Activated CD4-positive, alpha-beta T cell treated with anti-CD3 and anti-CD28 coated beads, Interleukin-2, Interleukin-4, amounts not matched to agents 100 ng/mL and 50 ng/mL, durations not matched to agents 16 hours and 8 hours (primary cell): Measurements from ENCODE around the gene NBPF8.
A peak's percentile ranks its signal among the peaks of the same experiment; 100 is the strongest.
"Not testable (repeated sequence)": the region's sequence is repeated elsewhere in the genome, so short reads cannot be mapped to it uniquely, and the experiment has no call there.

Experiments used
- DNase-seq: peaks from one replicate; pipeline ENCODE4 v3.0.0-alpha.2; 2020; ENCODE audit warnings: low spot score

Gene NBPF8, protein sequence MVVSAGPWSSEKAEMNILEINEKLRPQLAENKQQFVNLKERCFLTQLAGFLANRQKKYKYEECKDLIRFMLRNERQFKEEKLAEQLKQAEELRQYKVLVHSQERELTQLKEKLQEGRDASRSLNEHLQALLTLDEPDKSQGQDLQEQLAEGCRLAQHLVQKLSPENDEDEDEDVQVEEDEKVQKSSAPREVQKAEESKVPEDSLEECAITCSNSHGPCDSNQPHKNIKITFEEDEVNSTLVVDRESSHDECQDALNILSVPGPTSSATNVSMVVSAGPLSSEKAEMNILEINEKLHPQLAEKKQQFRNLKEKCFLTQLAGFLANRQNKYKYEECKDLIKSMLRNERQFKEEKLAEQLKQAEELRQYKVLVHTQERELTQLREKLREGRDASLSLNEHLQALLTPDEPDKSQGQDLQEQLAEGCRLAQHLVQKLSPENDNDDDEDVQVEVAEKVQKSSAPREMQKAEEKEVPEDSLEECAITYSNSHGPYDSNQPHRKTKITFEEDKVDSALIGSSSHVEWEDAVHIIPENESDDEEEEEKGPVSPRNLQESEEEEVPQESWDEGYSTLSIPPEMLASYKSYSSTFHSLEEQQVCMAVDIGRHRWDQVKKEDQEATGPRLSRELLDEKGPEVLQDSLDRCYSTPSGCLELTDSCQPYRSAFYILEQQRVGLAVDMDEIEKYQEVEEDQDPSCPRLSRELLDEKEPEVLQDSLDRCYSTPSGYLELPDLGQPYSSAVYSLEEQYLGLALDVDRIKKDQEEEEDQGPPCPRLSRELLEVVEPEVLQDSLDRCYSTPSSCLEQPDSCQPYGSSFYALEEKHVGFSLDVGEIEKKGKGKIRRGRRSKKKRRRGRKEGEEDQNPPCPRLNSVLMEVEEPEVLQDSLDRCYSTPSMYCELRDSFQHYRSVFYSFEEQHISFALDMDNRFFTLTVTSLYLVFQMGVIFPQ

DNA sequence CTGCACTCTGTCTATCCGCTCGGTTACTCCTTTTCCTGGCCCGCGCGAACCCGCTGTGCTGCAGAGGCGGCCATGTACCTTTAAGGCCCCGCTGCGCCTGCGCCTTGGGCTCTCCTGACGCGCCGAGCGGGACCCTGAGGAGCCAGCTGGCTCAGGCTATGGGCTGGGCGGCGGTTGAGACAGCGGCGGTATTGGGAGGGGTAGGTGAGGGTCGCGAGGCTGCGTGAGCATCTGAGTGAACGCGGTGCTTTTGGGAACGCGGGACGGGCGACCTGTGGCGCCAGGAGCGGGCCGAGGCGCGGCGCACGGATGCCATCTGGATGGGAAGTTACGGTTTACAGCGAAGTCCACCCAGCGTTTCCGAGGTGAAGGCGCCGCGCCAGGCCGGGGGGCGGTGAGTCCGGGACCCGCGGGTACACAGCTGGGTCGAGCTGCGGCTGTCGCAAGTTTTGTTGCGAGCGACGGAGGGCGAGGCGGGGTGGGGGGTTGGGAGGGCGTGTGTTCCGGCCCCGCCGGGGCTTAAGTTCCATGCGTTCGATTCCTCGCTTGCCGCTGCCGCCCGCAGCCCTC, at the start of gene NBPF8:
Gene NBPF8, plus strand, starts transcription at position 125 of the 570 bp plus-strand sequence. CDS start 21,488 bp downstream, outside the sequence.
- DNase-seq, result peak; percentile 74

DNA sequence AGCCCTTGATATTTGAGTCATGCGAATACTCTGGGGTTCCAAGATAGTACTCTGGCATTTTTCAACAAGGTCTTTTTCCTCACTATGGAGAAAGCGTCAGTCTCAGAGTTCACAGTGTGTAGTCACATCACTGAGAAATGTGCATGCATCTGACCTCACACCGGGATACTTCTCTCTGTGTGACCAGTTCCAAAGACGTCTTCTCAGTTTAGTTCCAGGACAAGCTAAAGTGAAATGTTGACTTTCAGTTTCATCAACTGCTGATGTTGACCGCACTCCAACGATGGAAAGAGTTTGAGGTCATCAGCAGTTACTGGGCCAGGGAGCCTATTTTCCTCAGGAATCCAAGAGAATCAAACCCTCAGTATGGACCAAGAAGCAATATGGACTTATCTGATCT, 47.1 kb upstream of the NBPF8 start:
- DNase-seq, result not testable (repeated sequence)

DNA sequence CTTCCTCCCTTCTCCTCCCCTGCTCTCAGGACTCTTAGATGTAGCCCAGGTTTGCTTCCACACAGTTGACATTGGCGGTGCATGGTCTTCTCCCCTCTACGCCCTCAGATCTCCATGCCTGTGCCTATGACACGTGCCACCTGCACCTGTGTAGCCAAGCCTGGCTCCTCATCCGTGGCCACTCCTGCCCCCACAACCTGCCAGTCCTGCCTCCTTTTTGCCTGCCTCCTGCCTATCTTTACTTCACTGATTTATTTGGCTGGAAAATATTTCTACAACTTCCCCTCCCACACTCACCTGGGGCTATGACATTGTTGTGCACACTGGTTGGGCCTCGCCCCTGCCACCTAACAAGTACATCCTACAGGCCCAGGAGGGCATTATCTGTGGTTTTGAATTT, 28.2 kb upstream of the NBPF8 start:
- not testable (repeated sequence) for DNase-seq

DNA sequence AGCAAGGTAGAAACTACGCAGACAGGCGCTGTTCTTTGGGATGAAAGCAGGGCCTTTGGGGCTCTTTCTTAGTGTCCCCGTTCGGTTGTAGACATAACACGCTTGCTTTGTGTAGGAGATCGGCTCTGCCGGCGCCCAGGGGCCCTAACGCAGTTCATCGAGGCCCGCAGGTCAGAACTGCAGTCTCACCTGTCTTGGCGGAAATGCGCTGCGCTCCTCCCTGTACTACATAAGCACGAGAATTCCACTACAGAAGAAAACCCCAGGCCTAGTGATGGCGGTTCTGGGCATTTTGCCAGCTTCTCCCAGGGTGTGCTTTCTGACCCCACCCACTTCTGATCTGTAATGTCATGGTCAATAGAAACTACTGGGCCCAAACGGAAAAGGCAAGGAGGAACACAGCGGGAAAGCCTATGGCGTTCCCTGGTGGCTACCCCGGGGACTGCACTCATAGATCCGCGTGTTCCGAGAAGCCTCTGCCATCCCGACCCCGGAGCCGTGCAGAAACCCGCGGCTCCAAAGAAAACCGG, 26.2 kb upstream of the NBPF8 start:
- peak; percentile 50 for DNase-seq

DNA sequence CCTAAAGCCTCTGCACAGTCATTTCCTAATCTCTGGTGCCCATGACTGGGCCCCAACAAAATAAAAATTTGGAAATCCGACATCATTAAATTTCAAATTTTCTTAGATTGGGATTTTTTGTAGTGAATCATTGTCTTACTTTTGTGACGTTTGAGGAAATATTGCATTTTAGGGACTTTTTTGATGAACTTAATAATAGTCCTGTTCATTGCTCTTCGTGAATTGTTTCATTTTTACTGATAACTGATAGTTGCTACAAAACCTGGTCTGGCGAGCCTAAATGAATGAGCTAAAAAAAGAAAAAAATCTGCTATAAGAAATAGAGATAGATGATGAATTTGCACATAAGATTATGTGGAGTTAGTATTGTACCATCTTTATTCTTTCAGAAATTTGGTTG, 23.5 kb upstream of the NBPF8 start:
- not testable (repeated sequence) for DNase-seq

DNA sequence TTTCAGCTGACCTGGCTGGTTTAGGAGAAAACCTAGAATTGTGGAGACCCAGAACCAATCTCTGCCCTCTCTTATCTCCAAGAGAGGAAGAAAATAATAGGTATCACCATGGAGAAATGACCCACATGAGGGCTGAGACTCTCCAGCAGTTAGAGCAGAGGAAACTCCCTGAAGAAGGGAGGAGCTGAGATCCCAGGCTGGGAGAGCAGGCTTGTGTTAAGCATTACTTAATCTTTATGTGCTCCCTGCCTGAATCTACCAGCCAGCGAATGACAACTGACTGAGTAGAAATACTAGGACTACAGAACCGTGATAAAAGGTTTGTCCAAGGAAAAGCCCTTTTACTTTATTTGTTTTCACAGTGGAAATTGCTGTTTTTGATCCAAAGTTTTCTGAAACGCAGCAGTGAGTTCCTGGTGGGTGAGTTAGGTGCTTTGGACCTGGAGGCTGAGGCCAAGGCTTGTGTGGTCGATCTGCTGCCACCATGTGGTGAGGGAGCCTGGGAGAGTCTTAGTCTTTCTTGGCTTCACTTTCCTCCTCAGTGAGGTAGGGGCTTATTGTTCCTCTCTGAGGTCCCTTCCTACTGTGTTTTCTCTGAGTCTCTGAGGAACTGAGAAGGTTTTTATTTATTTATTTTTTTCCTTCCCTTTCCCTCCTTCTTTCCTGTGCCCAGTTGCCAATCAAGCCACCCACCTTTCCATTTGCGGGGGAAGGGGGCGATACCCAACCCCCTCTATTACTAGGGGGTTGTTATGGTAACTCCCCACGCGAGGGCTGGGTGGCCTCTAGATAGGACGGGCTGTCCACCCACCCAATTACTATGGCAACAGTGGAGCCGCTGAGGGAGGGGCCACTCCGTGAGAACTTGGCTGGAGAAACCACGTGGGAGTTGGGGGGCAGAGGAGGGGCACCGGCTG, 21.3 kb upstream of the NBPF8 start:
- DNase-seq, result not testable (repeated sequence)

DNA sequence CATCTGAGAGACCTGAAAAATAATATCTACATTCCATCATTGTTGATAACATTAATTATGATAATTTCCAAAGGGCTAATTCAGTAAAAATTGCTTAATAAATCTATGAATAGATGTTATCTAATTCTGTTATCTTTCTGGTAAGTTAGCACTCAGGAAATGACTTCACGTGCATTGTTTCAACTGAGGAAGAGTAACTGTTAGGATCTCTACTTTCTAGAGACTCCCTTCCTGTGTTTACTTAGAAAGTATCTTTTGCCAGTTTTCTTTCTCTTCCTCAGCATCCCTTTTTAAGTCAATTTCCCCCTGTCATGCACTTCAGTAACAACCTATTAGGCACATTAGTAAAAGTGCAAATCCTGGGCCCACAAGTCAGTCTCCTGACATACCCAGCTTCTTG, 9.5 kb upstream of the NBPF8 start:
- DNase-seq, result not testable (repeated sequence)

DNA sequence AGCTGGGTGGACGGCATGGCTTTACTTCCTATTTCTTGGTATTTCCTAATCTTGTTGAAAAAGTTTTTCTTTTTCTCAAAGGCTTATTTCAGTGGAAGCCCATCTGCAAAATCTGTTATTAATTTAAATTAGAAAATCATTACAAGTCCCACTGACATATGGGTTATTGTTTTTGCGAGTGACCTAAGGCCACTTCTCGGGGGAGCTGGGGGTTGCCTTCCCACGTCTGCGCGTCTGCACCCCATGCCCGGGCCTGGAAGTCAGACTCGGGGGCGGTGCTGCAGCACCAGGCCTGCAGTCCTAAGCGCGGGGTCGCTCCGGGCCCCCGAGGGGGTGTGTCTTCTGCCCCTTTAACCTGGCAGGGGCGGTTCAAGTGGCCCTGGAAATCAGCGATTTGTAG, 384 bp upstream of the NBPF8 start:
- DNase-seq, result not testable (repeated sequence)

DNA sequence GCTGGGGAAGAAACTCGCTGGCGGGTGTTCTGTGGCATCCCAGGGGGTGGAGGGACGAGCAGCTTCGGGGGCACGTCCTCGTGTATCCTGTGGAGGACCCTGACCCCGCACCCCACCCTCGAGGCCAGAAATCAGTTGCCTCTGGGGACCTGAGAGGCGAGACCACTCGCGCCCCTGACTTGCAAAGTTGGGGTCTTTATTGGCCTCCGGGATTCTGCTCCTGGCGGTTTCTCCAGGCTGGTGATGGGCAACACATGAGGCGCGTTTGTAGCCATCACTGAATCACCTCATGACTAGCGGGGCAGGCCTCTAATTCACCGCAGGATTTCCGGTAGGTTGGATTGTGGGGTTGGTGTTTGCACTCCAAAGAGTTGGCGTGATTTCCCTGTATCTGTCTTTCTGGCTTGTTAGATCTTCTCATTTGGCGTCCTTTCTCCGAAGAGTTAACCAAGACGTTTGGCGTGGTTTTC, 692 bp downstream of the NBPF8 start:
- DNase-seq, result peak; percentile 52

DNA sequence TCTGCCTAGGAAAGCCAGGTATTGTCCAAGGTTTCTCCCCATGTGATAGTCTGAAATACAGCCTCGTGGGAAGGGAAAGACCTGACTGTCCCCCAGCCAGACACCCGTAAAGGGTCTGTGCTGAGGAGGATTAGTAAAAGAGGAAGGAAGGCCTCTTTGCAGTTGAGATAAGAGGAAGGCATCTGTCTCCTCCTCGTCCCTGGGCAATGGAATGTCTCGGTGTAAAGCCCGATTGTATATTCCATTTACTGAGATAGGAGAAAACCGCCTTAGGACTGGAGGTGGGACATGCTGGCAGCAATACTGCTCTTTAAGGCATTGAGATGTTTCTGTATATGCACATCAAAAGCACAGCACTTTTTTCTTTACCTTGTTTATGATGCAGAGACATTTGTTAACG, 10.2 kb downstream of the NBPF8 start:
- not testable (repeated sequence) for DNase-seq

DNA sequence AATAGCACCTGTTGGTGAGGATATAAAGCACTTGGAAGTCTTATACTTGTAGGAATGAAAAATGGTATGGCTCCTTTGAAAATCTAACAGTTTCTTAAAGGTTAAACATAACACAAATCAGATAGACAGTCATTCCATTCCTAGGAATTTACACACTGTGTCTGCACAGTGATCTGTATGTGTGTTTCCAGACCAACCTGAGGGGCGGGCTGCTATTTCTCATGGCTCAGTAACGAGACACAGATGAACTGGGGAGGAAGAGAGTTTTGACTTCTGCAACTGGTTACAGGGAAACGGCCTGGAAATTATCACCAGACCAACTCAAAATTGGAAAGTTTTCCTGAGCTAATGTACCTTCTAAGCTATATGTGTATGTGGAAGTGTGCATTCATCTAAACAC, 16.8 kb downstream of the NBPF8 start:
- not testable (repeated sequence) for DNase-seq

DNA sequence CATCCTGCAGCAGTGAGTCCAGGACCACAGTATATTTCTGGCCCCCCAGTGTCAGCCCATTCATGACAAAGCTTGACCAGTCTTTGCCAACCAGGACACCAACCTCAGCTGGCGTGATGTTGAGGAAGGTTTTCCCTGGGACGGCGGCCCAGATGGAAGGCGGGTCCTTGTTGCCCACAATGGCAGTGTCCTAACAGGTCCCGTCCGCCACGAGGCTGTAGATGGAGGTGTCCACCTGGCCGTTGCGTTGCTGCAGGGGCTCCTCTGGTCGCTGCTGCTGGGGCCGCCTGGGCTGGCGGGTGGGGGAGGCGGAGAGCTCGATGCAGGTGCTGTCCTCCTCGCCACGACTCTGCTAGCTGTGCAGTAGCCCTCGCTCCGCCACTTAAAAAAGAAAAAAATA, 19.0 kb downstream of the NBPF8 start:
- not testable (repeated sequence) for DNase-seq

DNA sequence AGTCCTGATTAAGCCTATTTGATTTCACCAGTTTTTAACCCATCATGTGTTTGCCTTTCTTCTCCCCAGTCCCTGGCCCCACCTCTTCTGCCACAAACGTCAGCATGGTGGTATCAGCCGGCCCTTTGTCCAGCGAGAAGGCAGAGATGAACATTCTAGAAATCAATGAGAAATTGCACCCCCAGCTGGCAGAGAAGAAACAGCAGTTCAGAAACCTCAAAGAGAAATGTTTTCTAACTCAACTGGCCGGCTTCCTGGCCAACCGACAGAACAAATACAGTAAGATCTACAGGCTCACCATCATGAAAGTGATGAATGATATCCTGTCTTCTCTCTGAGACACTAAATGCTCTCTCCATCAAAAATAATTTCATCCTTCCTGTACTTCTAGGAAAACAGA, 34.3 kb downstream of the NBPF8 start:
- peak; percentile 4 for DNase-seq
